GM21529 (cell line): ENCODE data around the gene LNX1.

Experiments used
- ATAC-seq: cut with Tn5 transposase; IDR thresholded peaks from one replicate; pipeline ENCODE4 v1.9.1; 2021; ENCODE audit not compliant: unreplicated experiment

The LNX1 gene

GRCh38 chr4:53574528-53574927, 16.8 kb downstream of the LNX1 start:
- no peak for ATAC-seq

DNA sequence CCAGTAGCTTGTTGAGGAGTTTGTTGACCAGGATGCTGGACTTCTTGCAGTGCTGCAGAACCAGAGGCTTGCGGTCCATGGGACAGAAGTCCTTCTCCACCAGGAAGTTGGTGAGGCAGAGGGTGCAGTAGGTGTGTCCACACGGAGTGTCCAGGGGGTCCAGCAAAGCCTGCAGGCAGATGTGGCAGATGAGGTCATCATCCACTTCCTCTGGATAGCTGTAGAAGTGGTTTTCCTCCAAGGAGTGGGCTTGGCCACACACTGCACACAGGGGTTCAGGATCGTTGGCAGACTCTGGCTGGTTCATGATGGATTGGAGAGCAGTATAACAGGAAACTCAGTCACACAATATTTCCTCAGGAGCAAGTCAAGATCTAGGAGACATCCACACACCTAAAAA, 17.6 kb downstream of the LNX1 start:
- ATAC-seq = no peak

- no peak for ATAC-seq
These were observed 18.7 kb downstream of the LNX1 start for GRCh38 chr4:53572600-53572994.

- no peak for ATAC-seq
These were observed 19.2 kb downstream of the LNX1 start for GRCh38 chr4:53571936-53572599.

DNA sequence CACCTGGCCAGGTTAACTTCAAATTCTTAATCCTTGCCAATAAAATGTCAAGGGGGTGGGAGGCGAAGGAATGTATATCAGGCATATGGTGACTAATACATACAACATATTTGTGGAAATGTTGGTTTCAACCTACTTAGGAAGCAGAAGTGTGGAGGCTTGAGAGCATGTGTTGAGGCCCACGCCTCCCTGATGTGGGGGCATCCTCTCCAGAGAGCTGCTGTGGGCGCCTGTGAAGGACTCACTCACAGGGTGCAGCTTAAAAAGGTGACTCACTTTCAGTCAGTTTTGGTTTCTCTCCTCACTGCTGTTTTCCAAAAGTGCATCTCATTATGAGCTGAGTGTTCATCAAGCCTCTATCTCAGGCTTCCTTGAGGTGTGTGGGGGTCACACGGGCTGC, 27.5 kb downstream of the LNX1 start:
- ATAC-seq = peak; percentile 99

- ATAC-seq = no peak
These were observed 28.9 kb downstream of the LNX1 start for GRCh38 chr4:53562409-53562808.

DNA sequence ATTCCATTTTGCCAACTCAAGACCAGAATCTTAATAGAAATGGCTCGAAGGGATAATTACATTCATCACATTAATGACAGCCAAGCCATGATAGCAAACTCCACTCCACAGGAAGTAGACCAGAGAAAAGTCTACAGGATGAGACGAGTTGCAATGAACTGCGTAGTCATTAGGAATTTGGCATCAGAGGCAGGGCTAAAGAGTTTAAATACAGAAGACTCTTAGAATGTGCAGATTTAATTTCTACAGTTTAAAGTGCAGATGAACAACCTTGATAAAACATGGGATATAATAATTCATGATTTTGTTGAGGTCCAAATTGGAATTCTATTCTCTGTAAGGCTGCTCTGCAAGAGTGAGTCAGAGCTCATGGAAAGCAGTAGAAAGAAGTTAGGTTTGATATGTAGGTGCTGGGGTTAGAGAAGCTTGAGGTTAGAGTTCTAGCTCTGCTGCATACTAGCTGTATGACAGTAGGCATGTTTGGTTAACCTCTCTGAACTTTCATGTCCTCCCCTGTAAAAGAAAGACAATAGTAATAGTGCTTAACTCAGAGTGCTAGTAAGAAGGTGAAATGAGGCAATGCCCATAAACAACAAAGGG, 32.2 kb downstream of the LNX1 start:
- ATAC-seq = no peak

- no peak for ATAC-seq
These were observed 33.1 kb downstream of the LNX1 start for GRCh38 chr4:53558065-53558801.

- ATAC-seq = no peak
These were observed 33.6 kb downstream of the LNX1 start for GRCh38 chr4:53557669-53558064.

- no peak for ATAC-seq
These were observed 34.6 kb downstream of the LNX1 start for GRCh38 chr4:53556651-53557050.

- no peak for ATAC-seq
These were observed 37.6 kb downstream of the LNX1 start for GRCh38 chr4:53553486-53554210.

DNA sequence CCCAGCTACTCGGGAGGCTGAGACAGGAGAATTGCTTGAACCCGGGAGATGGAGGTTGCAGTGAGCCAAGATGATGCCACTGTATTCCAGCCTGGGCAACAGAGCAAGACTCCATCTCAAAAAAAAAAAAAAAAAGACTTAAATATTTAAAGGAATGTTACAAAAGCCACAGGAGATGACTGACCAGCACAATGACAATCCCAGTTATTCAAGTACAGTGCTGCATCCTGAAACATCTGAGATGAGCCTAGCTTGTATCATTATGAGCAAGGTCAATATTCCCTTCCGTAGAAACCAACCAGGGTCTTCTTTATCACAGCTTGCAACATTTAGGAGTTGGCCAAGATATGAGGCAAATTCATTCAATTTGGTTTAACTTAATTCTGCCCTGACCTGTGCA, 38.6 kb downstream of the LNX1 start:
- ATAC-seq = no peak

- no peak for ATAC-seq
These were observed 39.3 kb downstream of the LNX1 start for GRCh38 chr4:53551958-53552357.

DNA sequence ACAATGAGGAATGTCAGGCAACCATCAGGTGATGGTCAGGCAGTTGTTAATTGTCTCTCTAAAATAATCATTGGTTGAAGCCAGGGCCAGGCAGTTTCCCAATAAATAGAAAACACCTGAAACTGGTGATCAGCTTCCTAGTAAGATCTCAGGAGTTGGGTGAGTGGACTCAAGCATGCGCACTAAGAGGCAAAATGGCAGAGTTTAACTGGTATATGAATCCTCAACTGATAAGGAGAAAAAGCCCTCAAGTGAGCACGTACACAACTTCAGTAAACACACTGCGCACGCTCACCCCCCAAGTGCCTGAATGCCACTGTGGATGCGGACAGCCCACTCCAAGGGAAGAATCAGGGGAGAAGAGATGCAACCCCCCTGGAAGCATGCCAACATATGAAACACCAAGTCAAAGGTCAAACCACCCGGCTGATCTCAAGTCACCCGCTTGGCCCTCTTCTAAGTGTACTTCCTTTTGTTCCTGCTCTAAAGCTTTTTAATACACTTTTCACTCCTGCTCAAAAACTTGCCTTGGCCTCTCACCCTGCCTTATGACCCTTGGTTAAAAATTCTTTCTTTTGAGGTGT, 39.9 kb downstream of the LNX1 start:
- no peak for ATAC-seq

DNA sequence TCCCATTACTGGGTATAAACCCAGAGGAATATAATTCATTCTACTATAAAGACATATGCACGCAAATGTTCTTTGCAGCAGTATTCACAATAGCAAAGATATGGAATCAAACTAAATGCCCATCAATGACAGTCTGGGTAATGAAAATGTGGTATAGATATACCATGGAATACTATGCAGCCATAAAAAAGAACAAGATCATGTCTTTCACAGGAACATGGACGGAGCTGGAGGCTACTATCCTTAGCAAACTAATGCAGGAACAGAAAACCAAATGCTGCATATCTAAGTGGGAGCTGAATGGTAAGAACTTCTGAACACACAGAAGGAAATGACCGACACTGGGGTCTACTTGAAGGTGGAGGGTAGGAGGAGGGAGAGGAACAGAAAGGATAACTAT, 42.6 kb downstream of the LNX1 start:
- no peak for ATAC-seq

- ATAC-seq = no peak
These were observed 43.3 kb downstream of the LNX1 start for GRCh38 chr4:53547983-53548382.

DNA sequence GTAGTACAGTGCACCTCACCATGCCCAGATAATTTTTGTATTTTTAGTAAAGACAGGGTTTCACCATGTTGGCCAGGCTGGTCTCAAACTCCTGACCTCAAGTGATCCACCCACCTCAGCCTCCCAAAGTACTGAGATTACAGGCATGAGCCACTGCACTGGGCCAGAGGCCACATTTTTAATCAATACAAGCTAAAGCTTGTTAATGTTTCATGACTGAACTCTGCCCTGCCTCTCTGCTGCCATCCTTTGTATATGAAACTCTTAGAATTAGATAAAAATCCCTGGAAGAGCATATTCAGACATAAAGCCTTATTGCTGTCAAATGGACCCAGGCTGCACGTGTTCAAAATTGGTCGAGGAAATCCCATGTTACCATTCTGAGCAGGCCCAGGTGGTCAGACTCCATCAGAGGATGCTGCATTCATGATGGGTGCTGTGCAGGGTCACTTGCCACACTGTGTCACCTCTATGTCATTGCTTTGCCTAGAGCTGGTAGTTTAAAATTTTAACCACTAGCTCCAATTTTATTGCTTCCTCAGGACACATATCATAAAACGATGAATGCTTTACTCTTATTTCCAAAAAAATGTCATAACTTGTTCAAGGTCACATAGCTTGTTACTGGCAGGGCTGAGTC, 45.2 kb downstream of the LNX1 start:
- no peak for ATAC-seq

DNA sequence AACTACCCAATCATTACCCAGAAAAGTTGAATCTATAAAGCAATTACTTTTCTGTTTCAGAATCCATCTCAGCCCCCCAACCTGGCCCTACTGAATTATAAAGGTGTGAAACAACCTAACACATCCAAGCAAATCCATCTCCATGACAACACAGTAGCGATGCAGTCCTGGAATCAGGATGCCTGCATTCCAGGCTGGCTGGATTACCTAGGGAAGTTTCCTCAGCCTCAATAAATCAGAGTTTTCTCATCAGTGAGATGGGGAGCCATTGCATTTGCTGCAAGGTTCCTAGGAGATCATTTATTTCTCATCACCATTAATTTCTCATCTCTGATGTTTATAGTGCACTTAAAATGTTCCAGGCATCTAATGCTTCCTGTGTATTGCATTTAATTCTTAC, 46.0 kb downstream of the LNX1 start:
- ATAC-seq = no peak

- ATAC-seq = no peak
These were observed 47.7 kb downstream of the LNX1 start for GRCh38 chr4:53543561-53543960.

DNA sequence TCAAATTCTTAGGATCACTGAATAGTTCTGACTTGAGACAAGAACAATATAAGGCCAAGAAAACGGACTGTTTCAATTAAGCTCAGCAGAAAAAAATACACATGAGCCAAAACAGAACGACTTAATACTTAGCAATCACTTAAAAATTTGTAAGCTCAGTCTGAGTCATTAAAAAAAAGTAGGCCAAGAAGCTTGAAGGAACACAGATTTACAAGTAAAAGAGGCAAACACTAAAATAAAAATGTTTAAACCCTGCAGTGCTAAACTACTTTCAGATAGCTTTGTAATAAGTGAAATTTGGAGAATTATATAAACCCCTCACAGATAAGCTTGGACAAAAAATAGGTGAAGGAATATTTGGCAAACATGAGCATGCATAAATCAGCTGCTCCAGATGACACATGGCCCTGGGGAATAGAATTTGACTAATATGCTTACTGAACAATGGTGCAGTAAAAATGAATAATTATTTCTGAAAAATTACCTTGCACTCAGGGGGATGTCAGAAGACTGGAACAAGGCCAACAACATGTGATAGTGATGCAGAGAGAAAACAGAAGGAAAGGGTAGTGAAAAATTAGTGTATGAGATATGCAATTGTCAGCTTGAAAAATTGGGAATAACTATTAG, 49.6 kb downstream of the LNX1 start:
- ATAC-seq = peak; percentile 61
